Daoy (cell line): Measurements from ENCODE around the gene CMIP. TPM values are rescaled to one million over a fixed set of nuclear protein-coding genes. Genes with fewer than 3 reads are reported as not detected.

Experiments
- DNase-seq: peaks from one replicate; pipeline ENCODE4 v3.0.0-alpha.2; 2015; ENCODE audit warnings: low read depth
- total RNA-seq: library from RNA; depleted of rRNA; stranded (reverse); fragments of >200 nt; shearing (Covaris generic); gene quantifications from 2 replicates; pipeline ENCODE4 v1.2.3, GENCODE V29; 2014

CMIP gene
- total RNA-seq, 1 experiment from 2014 or later, result 5.6 TPM

- DNase-seq, result no peak
Measured at GRCh38 chr16:81618661-81619060, 174.1 kb downstream of the CMIP start.

GRCh38 chr16:81620029-81620428, 175.4 kb downstream of the CMIP start:
- DNase-seq, result no peak

DNA sequence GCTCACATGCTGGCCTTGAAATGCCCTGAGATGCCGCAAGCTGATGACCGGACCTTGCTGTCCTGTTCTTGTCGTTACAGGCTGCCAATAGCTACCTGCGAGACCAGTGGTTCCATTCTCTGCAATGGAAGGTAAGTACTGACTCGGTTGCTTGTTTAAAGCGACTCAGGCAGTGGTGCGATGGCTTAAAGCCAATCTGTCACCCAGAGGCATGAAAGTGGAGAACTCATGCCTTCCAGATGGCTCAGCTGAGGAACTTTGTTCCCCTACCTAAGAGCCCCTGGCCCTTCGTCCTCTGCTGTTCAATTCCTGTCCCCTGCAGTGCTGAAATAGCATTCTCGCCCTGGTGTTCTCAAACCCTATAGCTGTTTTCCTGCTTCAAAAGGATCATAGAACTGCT, 176.2 kb downstream of the CMIP start:
- DNase-seq, result no peak

GRCh38 chr16:81621496-81621895, 176.9 kb downstream of the CMIP start:
- no peak for DNase-seq

- DNase-seq, result peak; percentile 41
Measured at GRCh38 chr16:81623365-81624102, 178.9 kb downstream of the CMIP start.

DNA sequence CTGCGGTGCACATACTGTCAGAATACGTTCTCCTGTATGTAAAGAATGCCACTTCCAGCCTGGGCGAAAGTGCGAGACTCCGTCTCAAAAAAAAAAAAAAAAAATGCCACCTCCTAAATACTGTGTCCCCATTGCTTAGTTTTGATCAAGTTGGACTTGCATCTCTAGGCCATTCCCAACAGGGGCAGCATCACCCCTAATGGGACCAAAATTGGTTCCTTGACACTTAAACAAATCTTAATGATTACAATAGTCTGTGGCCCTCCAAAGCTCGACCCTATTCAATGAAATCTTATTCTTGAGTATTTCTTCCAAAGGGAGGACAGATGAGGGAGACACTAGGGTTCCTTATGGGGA, 179.8 kb downstream of the CMIP start:
- no peak for DNase-seq

- no peak for DNase-seq
Measured at GRCh38 chr16:81624760-81625543, 180.3 kb downstream of the CMIP start.

GRCh38 chr16:81625544-81626153, 181.0 kb downstream of the CMIP start:
- peak; percentile 81 for DNase-seq

DNA sequence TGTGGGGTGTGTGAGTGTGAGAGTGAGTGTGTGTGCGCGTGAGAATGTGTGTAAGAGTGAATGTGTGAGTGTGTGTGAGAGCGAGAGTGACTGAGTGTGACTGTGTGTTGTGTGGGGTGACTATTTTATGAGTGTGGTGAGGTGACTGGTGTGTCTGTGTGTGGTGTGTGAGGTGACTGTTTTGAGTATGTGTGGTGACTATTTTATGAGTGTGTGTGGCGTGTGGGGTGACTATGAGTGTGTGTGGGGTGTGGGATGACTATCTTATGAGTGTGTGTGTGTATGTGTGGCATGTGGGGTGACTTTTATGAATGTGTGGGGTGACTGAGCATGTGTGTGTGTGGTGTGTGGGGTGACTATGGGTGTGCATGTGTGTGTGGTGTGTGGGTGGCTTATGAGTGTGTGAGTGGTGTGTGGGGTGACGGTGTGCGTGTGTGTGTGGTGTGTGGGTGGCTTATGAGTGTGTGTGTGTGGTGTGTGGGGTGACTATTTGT, 181.6 kb downstream of the CMIP start:
- DNase-seq, result peak; percentile 48

DNA sequence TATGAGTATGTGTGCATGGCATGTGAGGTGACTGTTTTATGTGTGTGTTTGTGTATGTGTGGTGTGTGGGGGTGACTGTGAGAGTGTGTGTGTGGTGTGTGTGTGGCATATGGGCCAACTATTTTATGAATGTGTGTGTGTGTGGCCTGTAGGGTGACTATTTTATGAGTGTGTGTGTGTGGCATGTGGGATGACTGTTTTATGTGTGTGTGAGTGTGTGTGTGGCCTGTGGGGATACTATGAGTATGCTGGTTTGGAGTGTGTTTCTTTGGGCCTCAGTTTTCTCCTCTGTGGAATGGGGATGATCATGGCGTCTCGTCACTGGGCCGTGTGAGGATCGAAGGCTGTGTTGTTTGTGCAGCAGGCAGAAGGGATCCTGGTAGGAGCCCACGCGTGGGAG, 182.4 kb downstream of the CMIP start:
- peak; percentile 32 for DNase-seq

GRCh38 chr16:81627729-81628244, 183.2 kb downstream of the CMIP start:
- DNase-seq, result no peak

GRCh38 chr16:81629034-81629802, 184.6 kb downstream of the CMIP start:
- no peak for DNase-seq

DNA sequence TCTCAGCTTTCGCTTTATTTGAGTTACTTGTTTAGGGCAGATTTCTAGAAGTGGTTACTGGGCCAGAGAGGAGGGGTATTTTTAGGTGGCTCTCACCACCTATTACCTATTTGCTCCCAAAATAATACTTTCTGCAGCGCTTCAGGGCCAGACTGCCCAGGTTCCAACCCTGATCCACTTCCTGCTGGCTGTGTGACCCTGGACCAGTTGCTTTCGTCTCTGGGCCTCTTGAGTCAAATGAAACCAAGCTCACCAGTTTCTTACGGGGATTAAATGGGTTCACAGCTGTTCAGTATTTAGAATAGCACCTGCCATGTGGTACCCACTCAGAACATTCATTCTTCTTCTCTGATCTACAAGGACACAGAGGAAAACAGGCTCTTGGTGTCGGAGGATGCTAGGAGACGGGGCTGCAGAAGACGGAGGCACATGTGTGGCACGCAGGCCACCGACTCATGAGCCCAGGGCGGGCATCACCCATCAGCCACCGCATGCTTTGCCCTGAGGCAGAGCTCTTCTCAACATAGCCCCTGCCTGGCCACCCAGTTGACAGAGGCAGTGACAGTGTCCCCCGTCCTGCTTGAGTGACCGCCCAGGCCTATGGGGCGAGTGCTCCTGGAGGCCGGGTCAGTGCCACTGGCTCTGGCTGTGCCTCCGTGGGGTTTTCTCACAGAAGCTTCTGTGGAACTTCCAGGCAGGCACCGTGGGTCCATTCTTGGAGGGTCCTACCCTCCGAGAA, 185.5 kb downstream of the CMIP start:
- DNase-seq, result no peak

DNA sequence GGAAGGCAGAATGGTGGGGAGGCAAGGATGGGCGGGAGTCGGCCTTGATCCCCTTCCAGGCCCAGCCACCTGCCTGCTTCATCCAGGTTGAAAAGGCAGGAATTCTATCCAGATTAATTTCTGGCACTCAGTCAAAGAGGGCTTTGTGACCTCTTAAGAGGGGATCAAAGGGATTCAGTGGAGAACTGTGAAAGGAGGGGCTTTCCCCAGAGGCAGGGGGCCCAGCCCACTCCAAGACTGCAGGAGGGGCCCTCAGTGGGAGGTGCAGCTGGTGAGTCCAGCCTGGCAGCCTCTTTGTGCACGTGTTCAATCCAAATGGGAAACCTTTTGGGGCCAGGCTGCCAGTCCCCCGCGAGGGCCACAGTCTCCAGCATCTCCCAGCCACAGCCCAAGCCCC, 186.0 kb downstream of the CMIP start:
- DNase-seq, result no peak

- peak; percentile 77 for DNase-seq
Measured at GRCh38 chr16:81632392-81633146, 188.0 kb downstream of the CMIP start.

GRCh38 chr16:81633147-81633619, 188.6 kb downstream of the CMIP start:
- no peak for DNase-seq

DNA sequence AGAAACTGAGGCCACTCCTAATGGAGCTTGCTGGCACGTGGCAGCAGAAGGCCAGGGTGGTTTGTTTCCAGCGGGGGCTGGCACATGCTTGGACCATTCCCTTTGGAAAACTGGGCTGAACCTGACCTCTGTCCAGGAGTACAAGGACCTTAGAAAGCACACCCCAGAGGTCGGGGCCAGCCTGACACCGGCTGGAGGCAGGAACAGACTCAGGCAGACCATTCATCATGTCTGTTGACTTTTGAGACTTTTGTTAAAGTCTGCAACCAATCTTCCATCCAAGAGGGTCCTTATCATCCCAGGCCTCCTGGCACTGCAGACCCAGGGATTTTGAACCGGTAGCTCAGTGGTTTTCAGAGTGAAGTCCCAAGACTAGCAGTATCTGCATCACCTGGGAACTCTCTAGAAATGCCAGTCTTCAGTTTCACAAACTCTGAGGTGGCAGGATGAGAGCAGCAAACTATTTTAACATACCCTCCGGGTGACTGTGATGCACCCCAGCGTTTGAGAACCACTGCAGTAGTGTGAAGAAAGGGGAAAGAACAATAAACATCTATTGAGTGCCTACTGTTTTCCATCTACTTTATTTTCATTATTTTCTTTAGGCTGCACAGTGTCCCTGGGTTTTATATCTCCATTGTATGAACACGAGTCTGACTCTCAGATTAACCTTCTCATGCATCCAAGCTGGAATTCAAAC, 189.2 kb downstream of the CMIP start:
- no peak for DNase-seq

DNA sequence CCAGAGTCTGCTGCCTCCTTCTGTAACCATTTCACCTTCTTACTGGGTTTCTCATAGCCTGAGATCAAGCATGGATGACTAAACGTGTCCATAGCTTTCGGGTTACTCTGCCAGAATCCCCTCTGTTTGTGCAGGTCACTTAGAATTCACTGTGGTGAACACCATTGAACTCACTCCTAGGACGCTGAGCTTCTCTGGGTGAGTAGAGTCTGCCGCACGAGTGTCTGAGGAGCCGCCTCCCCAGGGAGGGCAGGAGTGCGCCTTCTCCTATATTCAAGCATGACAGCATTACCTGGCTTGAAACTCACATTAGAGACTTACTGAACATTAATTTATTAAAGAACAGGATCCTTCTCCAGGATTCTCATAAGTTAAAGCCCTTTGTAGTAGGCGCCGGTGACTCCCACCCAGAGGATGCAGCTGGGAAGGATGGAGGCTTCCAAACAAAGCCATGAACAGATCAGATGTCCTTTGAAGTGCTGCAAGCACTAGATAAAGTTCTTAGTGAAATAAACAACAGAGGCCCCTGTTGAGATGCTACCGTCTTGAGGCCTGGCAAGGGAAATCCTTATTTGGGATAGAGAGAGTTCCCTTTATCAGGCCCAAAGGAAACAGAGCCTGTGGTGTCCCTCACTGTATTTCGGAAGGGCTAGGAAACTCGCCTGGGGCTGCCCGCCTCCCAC, 189.9 kb downstream of the CMIP start:
- no peak for DNase-seq
